ENCODE measurements around the gene PRM2.
A peak's percentile ranks its signal among the peaks of the same experiment; 100 is the strongest.

The PRM2 gene

DNA sequence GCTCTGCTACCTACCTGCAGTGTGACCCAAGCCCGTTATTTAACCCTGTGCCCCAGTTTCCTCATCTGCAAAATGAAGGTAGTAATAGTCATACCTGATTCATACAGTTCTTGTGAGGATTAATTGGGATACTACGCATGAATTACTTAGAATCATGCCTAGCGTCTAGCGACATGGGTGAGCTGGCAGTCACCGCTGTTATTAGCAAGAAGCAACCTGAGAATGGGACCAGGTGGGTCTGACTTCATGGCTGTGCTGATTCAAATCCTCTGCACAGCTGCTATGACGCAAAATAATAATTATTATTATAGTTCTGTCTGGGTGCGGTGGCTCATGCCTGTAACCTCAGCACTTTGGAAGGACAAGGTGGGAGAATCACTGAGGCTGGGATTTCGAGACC, 28.1 kb downstream of the PRM2 start:
- DNase-seq (ENCODE audit: low read depth) = no peak

DNA sequence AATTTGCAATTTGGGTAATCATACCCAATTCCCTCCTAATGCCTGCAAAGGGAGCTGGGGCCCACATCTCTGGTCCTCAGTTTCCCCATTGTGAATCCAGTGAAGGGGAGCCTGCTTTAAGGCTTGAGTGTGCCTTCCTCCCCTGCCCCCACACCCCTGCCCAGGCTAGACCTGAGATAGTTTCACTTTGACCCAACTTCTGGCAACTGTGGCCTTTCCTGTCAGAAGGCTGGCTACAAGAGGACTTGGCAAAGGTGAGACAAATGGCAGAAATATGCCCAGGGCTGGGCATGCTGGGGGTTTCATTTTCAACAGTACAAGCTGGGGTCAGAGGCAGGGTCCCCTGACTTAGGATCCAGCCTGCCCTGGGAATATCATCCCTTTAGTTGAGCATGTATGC, 30.3 kb downstream of the PRM2 start:
- DNase-seq (ENCODE audit: low read depth) = no peak

DNA sequence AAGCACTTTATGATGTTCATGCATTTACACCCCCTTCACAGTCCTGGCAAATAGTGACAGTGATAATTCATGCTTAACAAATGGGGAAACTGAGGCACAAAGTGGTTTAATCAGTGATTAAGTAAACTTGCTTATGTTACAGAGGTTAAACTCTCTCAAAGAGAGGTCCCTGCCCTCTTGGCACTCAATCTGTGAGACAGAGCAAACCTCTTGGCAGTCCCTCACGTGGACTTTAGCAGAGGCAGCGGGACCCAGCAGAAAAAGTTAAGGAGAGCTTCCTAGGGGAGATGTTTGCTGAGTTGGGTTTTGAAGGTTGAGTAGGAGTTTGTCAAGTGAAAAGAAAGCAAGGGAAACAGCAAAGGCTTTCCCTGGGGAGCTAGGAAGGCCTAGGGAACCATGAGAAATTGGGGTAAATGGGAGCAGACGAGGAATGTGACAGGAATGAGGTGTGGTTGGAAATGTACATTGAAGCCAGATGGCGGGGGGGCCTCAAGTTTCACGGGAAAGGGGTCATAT, 31.0 kb downstream of the PRM2 start:
- DNase-seq (ENCODE audit: low read depth) = no peak

DNA sequence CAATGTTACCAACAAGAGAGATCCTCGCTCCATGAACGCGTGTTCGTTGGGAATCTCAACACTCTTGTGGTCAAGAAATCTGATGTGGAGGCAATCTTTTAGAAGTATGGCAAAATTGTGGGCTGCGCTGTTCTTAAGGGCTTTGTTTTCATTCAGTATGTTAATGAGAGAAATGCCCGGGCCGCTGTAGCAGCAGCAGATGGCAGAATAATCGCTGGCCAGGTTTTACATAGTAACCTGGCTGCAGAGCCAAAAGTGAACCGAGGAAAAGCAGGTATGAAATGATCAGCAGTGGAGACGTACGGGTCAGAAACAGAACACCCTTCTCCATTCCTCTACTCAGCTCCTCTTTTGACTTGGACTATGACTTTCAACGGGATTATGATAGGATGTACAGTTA, 33.6 kb downstream of the PRM2 start:
- DNase-seq (ENCODE audit: low read depth) = no peak

DNA sequence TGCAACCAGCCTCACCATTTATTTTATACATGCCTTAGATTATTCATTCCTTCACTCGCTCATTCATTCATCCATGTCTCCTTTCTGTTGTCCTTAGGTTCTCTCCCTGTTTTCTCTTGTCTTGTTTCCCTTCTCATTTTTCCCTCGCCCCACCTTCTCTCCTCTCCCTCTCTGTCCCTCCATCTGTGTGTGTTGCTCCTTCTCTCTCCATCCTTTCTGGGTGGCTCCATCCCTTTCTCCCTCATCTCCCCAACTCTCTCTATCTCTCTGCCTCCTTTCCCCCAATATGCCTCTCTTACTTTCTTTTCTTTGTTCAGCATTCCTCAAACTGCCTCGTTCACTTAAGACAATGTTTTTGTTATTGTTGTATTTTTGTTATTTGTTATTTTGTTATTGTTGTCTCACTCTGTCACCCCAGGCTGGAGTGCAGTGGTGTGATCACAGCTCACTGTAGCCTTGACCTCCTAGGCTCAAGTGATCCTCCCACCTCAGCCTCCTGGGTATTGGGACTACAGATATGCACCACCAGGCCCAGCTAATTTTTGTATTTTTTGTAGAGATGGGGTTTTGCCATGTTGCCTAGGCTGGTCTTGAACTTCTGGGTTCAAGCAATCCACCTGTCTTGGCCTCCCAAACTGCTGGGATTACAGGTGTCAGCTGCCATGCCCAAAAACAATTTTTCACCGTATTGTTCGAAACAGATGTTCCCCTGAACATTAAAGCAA, 34.6 kb downstream of the PRM2 start:
- no peak for DNase-seq (ENCODE audit: low read depth)

DNA sequence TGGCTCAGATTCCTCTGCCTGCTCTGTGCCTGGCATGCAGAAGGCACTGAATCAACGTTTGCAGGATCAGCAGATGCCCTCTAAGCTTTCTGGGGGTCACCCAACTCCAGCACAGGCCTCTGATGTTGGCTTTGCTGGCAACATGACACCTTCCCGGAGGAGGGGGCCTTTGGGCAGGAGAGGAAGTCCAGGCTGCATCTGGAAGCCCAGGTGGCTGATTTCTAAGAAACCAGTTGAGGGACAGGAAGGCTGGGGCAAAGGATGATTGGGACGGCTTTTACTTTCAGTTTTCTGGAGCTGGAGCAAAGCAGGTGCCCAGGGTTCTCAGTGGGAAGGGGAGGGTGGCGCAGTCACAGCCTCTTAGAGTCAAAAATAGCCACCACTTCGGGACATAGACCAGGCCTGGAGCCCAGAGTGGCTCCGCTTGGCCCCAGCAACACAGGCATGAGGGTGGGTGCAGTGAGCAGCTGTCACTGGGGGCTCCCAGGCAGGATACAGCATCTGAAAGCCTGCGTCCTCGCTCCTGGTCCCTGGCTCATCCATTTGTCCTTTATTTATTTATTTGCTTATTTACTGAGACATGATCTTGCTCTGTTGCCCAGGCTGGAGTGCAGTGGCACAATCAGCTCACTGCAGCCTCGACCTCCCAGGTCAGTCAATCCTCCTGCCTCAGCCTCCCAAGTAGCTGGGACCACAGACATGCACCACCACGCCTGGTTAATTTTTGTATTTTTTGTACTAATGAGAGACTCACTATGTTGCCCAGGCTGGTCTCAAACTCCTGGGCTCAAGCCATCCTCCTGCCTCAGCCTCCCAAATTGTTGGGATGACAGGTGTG, 35.4 kb downstream of the PRM2 start:
- no peak for DNase-seq (ENCODE audit: low read depth)

DNA sequence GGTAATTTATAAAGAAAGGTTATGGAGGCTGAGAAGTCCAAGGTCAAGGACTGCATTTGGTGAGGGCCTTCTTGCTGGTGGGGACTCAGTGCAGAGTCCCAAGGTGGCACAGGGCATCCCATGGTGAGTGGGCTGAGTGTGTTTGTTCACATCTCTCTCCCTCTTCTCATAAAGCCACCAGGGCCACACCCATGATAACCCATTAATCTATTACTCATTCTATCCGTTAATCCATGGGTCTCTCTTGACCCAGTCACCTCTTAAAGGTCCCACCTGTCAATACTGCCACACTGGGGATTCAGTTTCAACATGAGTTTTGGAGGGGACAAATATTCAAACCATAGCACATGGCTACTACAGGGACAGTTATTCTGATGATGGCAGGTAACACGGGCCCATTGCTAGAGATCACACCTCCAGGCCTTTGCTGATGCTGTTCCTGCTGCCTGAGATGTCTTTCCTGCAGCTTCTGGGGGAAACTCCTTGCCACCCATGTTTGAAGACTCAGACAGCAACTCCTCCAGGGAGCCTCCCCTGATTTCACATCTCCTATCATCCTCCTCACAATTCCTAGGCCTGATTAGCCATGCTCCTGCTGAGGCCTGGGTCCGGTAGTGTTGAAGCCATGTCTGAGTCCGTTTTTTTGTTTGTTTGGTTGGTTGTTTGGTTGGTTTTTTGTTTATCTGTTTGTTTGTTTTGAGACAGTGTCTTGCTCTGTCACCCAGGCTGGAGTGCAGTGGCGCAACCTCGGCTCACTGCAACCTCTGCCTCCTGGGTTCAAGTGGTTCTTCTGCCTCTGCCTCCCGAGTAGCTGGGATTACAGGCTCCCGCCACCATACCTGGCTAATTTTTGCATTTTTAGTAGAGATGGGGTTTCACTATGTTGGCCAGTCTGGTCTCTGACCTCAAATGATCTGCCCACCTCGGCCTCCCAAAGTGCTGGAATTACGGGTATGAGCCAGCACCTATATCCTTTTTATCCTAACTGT, 36.3 kb downstream of the PRM2 start:
- DNase-seq (ENCODE audit: low read depth) = no peak

DNA sequence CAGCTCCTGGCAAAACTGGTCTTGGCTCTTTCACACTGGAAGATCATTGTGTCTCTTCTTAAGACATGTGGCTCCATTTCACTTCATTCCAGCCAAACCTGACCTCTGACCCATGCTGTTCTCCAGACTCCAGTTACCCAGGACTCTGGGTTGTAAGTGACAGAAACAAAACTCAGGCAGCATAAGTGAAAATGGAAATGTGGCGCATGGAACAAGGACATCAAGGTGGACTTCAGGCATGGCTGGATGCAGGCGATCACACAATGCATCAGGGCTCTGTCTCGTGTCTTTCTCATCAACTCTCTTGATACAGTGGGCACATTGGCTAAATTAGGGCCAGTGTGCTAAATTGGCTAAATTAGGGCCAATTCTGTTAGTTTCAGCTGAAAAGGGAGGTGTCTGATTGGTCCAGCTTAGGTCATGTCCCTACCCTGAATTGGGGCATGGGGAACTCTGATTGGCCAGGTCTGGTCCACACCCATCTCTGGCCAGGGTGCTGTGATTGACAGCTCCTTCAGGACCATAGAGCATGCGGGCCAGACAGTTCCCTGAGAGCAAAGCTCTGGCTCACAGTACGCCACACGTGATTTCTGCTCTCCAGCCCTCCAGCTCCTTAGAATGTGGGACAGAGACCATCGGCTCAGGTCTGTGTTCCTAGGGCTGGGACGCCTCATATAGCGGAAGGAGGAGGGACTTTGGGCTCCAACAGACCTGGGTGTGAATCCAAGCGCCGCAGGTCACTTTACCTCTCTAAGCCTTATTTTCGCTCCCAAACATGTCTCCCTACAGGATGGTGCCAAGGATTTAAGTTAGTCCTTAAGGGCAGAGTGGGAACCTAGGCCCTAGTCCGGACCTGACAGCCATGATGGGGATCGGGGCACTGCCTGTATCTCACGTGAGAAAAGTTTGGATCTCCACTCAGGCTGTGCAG, 37.7 kb downstream of the PRM2 start:
- no peak for DNase-seq (ENCODE audit: low read depth)

DNA sequence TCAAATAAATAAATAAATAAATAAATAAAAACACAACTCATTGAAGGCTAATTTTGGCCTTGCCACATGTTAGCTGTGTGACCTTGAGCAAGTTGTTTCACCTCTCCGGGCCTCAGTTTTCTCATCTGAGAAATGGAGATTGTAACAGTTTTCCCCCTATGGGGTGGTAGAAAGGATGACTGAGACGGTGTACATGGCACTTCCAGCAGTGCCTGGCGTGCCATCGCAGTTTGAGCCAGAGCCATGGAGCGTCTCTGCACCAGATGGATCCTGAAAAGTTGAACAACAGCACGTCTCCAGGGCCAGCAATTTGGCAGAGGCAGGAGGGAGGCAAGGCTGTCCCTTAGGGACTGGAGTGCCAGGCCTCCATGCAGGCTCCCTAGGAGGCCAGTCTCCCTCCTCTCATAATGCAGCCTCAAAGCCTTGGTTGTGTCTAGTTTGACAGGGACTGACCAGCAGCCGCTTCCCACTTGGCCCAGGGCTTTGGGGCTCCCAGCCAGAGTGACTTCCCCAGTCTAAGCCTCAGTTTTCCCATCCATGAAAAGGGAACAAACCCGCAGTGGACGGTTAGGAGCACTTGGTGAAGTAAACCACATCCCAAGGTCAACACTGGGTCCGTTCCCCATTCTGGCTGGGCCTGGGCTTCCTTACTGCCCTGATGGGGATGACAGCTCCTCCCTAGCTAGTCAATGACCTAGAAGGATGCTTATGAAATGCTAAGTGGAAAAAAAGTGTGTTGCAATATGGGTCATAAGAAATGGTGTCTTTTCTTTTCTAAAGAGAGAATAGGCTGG, 39.6 kb downstream of the PRM2 start:
- DNase-seq (ENCODE audit: low read depth) = no peak

DNA sequence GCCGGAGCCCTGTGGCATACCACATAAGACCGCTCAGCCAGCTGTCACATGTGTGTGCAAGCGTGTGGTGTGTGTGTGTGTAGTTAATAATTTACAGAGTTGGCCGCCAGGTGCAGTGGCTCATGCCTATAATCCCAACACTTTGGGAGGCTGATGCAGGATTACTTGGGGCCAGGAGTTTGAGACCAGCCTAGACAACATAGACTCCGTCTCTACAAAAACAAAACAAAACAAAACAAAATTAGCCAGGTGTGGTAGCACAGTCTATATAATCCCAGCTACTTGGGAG, 40.6 kb downstream of the PRM2 start:
- DNase-seq (ENCODE audit: low read depth) = no peak

DNA sequence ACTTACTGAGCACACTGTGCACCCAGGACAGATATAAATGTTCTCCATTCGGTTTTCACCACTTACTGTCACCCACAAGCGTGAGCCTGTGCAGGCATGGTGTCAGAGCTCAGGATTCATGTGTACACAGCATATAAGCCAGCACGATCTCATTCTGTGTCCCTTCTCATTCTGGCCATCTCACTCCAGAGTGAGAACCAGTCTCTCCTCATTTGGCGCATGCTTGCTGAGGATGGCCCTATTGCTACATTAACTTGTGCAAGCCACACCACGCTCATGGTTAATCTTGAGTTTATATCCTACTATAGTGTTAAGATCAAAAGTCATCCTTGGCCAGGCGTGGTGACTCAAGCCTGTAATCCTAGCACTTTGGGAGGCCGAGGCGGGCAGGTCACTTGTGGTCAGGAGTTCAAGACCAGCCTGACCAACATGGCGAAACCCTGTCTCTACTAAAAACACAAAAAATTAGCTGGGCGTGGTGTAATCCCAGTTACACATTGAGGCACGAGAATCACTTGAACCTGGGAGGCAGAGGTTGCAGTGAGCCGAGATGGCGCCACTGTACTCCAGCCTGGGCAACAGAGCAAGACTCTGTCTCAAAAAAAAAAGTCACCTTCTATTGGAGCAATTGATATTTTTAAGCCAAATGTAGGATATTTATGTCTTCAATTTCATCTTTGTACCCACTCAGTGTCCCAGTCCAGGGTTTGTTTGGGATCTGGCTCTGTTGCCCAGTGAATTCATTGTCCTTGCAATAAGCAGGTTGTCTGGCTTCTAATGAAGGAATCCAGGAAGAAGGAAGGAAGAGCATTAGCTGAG, 41.2 kb downstream of the PRM2 start:
- no peak for DNase-seq (ENCODE audit: low read depth)

DNA sequence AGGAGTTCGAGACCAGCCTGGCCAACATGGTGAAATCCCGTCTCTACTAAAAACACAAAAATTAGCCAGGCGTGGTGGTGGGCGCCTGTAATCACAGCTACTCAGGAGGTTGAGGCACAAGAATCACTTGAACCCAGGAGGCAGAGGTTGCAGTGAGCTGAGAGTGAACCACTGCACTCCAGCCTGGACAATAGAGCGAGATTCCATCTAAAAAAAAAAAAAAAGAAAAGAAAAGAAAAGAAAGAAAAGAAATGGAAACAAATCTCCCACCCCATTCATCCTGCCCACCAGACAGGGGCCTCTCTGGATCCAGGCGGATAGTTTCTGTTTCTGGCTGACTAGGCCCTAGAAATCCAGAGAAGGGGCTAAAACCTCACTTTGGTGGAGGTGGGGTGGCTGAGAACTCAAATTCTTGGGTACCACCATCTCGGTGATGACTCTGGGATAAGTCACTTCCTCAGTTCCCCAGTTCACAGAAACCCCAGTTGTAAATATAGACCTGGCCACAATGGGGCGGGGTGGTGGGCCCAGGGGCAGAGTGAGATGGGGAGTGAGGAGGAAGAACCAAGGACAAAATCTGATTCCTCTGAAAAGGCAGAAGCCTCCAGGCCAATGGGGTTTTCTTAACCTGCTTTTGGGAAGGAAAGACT, 42.4 kb downstream of the PRM2 start:
- DNase-seq (ENCODE audit: low read depth) = peak; percentile 61

DNA sequence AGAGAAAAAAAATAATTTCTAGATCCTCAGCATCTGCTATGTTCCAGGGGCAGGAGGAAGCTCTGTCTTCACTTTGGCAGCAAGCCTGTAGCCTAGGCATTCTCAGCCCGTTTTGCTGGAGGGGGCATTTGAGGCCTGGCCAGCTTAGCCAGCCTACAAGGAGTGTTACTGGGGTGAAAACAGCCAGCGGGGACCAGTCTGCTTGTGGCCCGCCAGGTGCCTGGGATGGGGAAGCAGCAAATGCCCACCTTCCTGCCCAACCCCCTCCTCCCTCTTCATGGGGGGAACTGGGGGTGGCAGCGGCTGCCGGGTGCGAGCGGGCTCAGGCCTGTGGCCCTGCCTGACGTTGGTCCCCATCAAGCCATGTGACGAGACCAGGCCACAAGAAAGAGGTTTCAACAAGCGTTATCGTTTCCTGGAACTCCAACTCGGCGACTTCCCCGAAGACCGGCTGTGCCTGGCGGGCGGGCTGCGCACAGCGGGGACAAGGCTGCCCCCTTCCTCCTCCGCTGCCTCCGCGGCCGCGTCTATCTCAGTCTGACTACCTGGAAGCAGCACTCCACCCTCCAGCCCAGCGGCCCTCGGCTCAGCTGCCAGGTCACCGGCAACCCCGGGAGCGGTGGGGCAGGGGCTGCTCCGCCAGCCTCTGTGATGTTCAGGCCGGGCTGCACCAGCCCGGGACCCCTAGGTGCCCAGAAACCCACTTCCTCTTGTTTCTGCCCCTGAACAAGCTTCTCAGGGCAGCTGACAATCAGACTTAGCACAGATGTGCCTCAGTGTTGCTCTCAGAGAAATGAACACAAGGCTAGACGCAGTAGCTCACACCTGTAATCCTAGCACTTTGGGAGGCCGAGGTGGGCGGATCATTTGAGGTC, 43.2 kb downstream of the PRM2 start:
- peak; percentile 83 for DNase-seq (ENCODE audit: low read depth)

DNA sequence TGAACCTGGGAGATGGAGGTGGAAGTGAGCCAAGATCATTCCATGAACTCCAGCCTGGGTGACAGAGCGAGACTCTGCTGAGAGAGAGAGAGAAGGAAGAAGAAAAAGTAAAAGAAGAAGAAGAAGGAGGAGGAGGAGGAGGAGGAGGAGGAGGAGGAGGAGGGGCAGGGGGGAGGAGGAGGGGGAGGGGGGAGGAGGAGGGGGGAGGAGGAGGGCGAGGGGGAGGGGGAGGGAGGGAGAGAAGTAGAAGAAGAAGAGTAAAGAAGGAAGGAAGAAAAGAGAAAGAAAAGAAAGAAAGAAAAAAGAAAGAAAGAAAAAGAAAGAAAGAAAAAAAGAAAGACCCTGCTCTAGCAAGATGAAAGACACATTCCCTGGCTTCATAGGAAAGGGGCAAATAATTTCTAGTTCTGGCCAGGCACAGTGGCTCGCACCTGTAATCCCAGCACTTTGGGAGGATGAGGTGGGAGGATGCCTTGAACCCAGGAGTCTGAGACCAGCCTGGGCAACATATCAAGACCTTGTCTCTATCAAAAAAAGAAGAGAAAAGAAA, 43.9 kb downstream of the PRM2 start:
- no peak for DNase-seq (ENCODE audit: low read depth)

DNA sequence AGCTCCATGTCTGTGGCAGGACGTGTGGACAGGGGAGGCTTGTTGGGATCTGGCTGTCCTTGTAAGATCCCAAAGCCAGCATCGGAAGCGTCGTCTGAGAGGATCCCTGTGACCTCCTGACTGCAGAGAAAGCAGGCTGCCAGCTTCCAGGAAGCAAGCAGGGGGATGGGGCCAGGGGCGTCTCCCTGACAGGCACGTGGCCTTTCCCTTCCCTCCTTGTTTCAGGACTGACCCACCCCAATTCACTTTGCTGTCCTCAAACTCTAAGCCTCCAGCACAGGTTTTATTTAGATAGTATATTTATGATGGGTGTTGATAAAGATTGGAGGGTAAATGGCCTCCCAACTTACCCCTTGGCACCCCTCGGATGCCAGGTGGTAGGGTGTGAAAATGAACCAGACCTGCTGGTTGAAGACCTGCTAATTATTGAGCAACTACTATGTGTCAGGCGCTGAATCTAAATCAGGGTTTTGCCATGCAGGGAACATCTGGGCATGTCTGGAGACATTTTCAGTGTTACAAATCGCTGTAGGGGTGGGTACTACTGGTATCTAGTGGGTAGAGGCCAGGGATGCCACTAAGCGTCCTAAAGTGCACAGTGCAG, 44.8 kb downstream of the PRM2 start:
- DNase-seq (ENCODE audit: low read depth) = no peak

DNA sequence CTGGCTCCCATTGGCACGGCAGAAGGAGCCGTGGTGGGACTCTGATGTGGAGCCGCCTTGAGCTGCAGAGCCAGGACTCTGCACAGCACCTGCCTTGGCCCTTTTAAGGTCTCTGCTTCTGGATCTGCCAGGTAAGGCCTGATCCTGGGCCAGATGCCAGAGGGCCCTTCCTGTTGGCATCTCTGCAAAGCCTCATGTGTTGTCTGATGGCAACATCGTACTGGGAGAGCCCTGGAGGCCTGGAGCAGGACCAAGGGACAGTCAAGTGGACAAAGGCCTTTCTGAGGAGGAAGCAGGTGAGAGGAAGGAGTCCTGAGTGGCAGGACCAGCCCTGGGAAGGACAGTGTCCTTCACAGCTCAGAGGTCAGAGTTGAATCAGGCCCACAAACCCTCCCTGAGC, 46.4 kb downstream of the PRM2 start:
- DNase-seq (ENCODE audit: low read depth) = no peak

DNA sequence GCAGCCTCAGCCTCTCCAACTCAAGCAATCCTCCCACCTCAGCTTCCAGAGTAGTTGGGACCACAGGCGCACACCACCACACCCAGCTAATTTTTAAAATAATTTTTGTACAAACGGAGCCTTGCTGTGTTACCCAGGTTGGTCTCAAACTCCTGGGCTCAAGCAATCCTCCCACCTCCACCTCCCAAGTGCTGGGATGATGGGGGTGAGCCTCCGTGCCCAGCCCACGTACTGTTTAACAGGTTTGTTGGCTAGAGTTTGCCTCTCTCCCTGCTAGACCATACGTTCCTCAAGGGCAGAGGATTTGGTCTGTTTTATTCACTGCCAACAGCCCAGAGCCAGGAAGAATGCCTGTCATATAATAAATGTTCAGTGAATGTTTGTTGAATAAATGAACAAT, 46.8 kb downstream of the PRM2 start:
- DNase-seq (ENCODE audit: low read depth) = no peak

Measured in activated T-helper 9 cell treated with anti-CD3 and anti-CD28 coated beads, Interleukin-2, amount 50 U/mL, for 16 hours (primary cell).